SU-DHL-6 (cell line): ENCODE measurements around the gene ATF3.

Source experiments
- H2AFZ ChIP-seq: fragments of 200-600 bp; sonication (generic); 2 replicates; pipeline ENCODE4 v1.6.1; 2014; ENCODE audit warnings: low read depth, mild to moderate bottlenecking, moderate library complexity, mixed read lengths, antibody characterized with exemption, low read length; ENCODE audit not compliant: severe bottlenecking
- H3F3A ChIP-seq: fragments of 200-600 bp; shearing (Covaris generic); 2 replicates; pipeline ENCODE4 v1.6.0; 2016; ENCODE audit warnings: antibody characterized with exemption, mild to moderate bottlenecking; ENCODE audit not compliant: insufficient read depth
- H3K27ac ChIP-seq: fragments of 200-600 bp; sonication (generic); 2 replicates; pipeline ENCODE4 v1.5.1; 2016; ENCODE audit warnings: low read depth, mild to moderate bottlenecking, low read length, moderate library complexity, mixed read lengths
- H3K27me3 ChIP-seq: fragments of 200-600 bp; sonication (generic), shearing (Covaris generic); 2 replicates; pipeline ENCODE4 v1.6.0; 2014; ENCODE audit warnings: mild to moderate bottlenecking, low read length
- H3K36me3 ChIP-seq: fragments of 200-600 bp; sonication (generic); 2 replicates; pipeline ENCODE4 v1.6.1; 2014; ENCODE audit warnings: mild to moderate bottlenecking, low read length, mixed read lengths
- H3K4me2 ChIP-seq: fragments of 300-600, 200-600 bp; shearing (Covaris generic), sonication (generic); 2 replicates; pipeline ENCODE4 v1.6.0; 2014; ENCODE audit warnings: low read length, low read depth, mild to moderate bottlenecking; ENCODE audit not compliant: poor library complexity, severe bottlenecking
- H3K4me3 ChIP-seq: fragments of 200-600 bp; sonication (generic); 2 replicates; pipeline ENCODE4 v1.5.1; 2014; ENCODE audit warnings: antibody characterized with exemption, low read length, mild to moderate bottlenecking, mixed read lengths; ENCODE audit not compliant: insufficient read depth, poor library complexity, severe bottlenecking
- H3K79me2 ChIP-seq: fragments of 200-600 bp; sonication (generic); 2 replicates; pipeline ENCODE4 v1.6.1; 2014; ENCODE audit warnings: mild to moderate bottlenecking, low read length, moderate library complexity; ENCODE audit not compliant: insufficient read depth
- H3K9ac ChIP-seq: fragments of 200-600 bp; sonication (generic); 2 replicates; pipeline ENCODE4 v1.7.0; 2014; ENCODE audit warnings: mild to moderate bottlenecking, low read length
- H3K9me2 ChIP-seq: fragments of 200-600 bp; sonication (generic); replicated peaks from 2 replicates; pipeline ENCODE4 v1.6.1; 2014; ENCODE audit warnings: low read length; ENCODE audit not compliant: insufficient read depth
- H3K9me3 ChIP-seq: fragments of 200-600 bp; sonication (generic); 2 replicates; pipeline ENCODE4 v1.6.1; 2014; ENCODE audit warnings: low read length, mixed read lengths; ENCODE audit not compliant: insufficient read depth
- H4K20me1 ChIP-seq: fragments of 200-600 bp; sonication (generic); 2 replicates; pipeline ENCODE4 v1.6.1; 2014; ENCODE audit warnings: low read depth, mild to moderate bottlenecking, antibody characterized with exemption, low read length, moderate library complexity, mixed read lengths
- EZH2phosphoT487 ChIP-seq: fragments of 200-600 bp; sonication (generic), shearing (Covaris generic); conservative IDR thresholded peaks from 2 replicates; pipeline ENCODE4 v1.6.1; 2018; ENCODE audit warnings: mild to moderate bottlenecking, antibody characterized with exemption, low read length, moderate library complexity, mixed read lengths
- TF ChIP-seq, protein P1 (sequence below): fragments of 200-600 bp; sonication (generic); IDR thresholded peaks from one replicate; pipeline ENCODE4 v1.5.1; 2017; ENCODE audit warnings: antibody characterized with exemption, mild to moderate bottlenecking, low read length, moderate library complexity; ENCODE audit not compliant: insufficient read depth, poor library complexity, severe bottlenecking

Gene ATF3

DNA sequence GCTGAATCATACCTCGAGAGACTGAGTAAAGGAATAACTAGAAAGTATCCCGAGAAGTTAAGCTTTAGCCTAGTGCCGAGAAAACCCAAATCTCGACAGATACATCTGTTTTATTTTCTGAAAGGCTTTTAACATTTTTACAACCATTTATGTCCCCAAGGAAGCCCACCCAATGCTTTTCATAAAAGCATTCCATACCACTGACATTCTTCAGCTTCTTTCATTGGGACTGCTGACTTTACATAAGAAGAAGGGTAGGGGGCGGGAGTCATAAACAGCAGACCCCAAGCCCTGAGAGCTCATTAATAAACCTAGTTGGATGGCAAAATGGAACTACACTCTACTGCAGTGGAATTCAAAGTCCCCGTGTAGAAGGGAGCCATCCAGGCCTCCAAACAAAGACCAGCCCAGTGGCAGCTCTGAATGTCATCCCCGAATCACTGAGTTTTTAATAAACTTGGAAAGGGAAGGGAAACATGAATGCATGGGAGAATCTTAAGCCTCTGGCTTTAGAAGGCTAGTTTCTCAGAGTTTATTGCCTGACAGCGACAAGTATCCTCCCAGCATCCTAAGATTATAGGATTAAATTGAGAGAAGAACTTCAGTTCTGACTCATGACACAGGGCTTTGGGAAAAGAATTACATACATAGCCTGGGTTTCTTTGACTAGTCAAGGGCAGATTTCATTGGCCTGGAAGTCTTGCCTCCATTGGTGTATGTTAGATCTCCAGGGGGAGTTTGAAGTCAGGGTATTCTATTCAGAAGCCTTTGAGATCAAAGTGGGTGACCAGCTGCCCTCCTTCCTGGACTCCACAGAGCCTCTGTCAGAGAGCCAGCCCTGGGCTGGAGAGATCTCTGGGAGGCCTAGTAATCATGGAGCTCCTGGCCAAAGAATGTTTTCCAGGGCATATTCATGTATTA lies 3.7 kb downstream of the ATF3 start:
- no peak overlapping the region for H2AFZ ChIP-seq
- H3K9ac ChIP-seq = no peak overlapping the region
- TF ChIP-seq, protein P1, sequence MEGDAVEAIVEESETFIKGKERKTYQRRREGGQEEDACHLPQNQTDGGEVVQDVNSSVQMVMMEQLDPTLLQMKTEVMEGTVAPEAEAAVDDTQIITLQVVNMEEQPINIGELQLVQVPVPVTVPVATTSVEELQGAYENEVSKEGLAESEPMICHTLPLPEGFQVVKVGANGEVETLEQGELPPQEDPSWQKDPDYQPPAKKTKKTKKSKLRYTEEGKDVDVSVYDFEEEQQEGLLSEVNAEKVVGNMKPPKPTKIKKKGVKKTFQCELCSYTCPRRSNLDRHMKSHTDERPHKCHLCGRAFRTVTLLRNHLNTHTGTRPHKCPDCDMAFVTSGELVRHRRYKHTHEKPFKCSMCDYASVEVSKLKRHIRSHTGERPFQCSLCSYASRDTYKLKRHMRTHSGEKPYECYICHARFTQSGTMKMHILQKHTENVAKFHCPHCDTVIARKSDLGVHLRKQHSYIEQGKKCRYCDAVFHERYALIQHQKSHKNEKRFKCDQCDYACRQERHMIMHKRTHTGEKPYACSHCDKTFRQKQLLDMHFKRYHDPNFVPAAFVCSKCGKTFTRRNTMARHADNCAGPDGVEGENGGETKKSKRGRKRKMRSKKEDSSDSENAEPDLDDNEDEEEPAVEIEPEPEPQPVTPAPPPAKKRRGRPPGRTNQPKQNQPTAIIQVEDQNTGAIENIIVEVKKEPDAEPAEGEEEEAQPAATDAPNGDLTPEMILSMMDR = no peak
- no peak for TF ChIP-seq EZH2phosphoT487
- no peaks in the 10 kb centered on the region; the same call in 1 of the 2 replicates for H3K27me3 ChIP-seq
- no peaks in the 10 kb centered on the region for H3F3A ChIP-seq
- no peak overlapping the region for H3K27ac ChIP-seq
- no peak overlapping the region for H3K4me3 ChIP-seq
- no peaks in the 10 kb centered on the region for H3K9me3 ChIP-seq
- no peaks in the 10 kb centered on the region for H4K20me1 ChIP-seq
- no peaks in the 10 kb centered on the region for H3K9me2 ChIP-seq
- no peaks in the 10 kb centered on the region for H3K36me3 ChIP-seq
- H3K79me2 ChIP-seq = no peaks in the 10 kb centered on the region
- no peak overlapping the region for H3K4me2 ChIP-seq

DNA sequence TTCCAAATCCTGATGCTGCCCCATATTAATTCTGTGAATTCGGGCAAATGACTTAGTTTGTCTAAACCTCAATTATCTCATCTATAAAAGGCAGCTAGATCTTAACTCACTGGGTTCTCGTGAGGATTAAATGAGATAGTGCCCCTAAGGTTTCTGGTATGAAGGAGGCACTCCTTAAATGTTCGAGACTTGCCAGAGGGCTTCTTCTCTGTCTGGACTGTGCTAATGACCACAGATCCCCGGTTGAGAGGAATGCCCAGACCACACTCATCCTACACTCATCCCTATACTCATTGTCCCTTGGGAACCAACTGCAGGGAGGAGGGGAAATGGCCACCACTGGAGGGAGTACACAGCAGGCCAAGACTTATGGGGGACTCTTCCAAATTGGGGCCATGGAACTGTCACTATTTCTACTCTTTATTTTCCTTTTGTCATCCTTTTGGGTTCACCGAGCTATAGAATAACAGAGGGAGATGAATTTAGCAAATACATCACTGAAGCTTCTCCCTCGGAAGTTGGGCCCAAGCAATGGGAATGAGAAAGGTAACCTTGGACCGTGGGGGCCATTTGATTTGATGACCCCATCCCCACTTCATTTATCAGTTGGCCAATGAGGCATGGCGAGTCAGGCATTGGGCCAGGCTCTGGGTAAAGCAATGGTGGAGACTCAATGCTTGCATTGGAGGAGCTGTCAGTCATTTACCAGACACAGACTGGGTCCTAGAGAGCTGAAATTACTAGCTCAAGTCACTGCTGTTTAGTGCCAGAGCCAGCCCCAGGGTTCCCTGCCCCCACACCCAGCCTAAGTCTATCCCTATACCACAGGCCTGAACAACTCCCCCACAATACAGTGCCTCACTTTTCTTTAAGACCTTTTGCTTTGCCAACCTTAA lies 5.1 kb downstream of the ATF3 start:
- no peak for TF ChIP-seq EZH2phosphoT487
- TF ChIP-seq, protein P1 = no peak
- no peaks in the 10 kb centered on the region for H3F3A ChIP-seq
- no peak overlapping the region for H3K4me3 ChIP-seq
- H3K9me2 ChIP-seq = no peaks in the 10 kb centered on the region
- H3K79me2 ChIP-seq = no peaks in the 10 kb centered on the region
- H3K27me3 ChIP-seq = no peaks in the 10 kb centered on the region
- H3K36me3 ChIP-seq = no peaks in the 10 kb centered on the region
- H3K27ac ChIP-seq = no peak overlapping the region
- H3K9ac ChIP-seq = no peak overlapping the region
- H3K9me3 ChIP-seq = no peaks in the 10 kb centered on the region
- no peak overlapping the region for H3K4me2 ChIP-seq
- no peaks in the 10 kb centered on the region for H4K20me1 ChIP-seq
- no peak overlapping the region for H2AFZ ChIP-seq

DNA sequence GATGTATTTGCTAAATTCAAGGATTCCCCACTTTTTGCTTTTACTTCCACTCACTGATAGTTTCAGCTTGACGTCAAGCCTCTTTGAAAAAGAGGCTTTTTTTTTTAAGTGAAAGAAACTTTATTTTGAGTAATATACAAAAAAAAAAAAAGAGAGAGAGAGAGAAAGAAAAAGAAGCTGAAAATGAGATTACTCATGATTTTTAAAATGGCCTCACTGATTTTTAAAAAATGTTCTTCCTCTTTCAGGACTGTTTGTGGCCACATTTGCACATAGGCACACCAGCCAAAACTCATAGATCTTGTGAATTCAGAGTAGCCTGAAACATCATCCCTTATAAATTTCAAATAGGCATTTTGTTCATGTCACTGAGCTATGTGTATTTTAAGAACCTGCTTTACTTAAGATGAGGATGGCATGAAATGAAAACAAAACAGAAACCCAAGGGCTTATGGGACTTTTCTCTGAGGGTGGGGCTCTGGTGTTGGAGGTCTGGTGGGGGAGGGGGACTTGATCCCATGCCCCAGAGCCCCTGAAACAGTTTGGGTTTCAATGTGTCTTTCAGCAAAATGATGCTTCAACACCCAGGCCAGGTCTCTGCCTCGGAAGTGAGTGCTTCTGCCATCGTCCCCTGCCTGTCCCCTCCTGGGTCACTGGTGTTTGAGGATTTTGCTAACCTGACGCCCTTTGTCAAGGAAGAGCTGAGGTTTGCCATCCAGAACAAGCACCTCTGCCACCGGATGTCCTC lies 6.1 kb downstream of the ATF3 start:
- TF ChIP-seq EZH2phosphoT487 = no peak
- TF ChIP-seq, protein P1 = no peak
- Histone ChIP-seq H3K79me2 (no peaks in the 10 kb centered on the region), H3K9ac (no peak overlapping the region), H3K9me2 (no peaks in the 10 kb centered on the region), H4K20me1 (no peaks in the 10 kb centered on the region), H3K27me3 (no peaks in the 10 kb centered on the region), H3F3A (no peaks in the 10 kb centered on the region), H3K9me3 (no peaks in the 10 kb centered on the region), H2AFZ (no peak overlapping the region), H3K36me3 (no peaks in the 10 kb centered on the region), H3K4me2 (no peak overlapping the region), H3K27ac (no peak overlapping the region), H3K4me3 (no peak overlapping the region)
